Upper lobe of left lung (tissue), 4 donors: ENCODE data around the gene FXYD6.

Experiments used
- CTCF ChIP-seq, 6 experiments: fragments of 450-650 bp in 4 of 6; fragments of 200-600 bp in 2 of 6; sonication (generic) in 2 of 6; IDR thresholded peaks; one replicate each; pipeline ENCODE4 v1.5.1; 2016 to 2019; ENCODE audit warnings: antibody characterized with exemption in 6 of 6
- POLR2AphosphoS5 ChIP-seq, 2 donors: sonication (generic); formaldehyde crosslinking; IDR thresholded peaks; one replicate each; pipeline ENCODE4 v1.5.1; 2017; ENCODE audit warnings: antibody characterized with exemption in 2 of 2

GRCh38 chr11:117840881-117841550 is 35.4 kb downstream of the FXYD6 start:
- no peak for TF ChIP-seq POLR2AphosphoS5 (IDR thresholded peaks at IDR 0.05)
- TF ChIP-seq CTCF (IDR thresholded peaks at IDR 0.05), result no peak
